Motor neuron (in vitro differentiated cells): ENCODE data around the gene NCEH1. TPM values are rescaled to one million over a fixed set of nuclear protein-coding genes. Genes with fewer than 3 reads are reported as not detected.
"Not testable (repeated sequence)": the region's sequence is repeated elsewhere in the genome, so short reads cannot be mapped to it uniquely, and the experiment has no call there.

ENCODE experiments used
- ATAC-seq, 8 experiments: fragments of 200-7000 bp; cut with Tn5 transposase; replicated peaks in 6 of 8; 2 replicates each; pipeline ENCODE4 v1.8.0; 2021; ENCODE audit warnings: mild to moderate bottlenecking in 8 of 8, moderate library complexity in 8 of 8
- H3K27ac ChIP-seq, 2 donors: fragments of 250-450 bp; sonication (Bioruptor Pico); 2 replicates each; pipeline ENCODE4 v1.9.0; 2021; ENCODE audit warnings: antibody characterized with exemption in 2 of 2, mild to moderate bottlenecking in 2 of 2, moderate library complexity in 1 of 2
- H3K4me1 ChIP-seq, 2 donors: fragments of 250-450 bp; sonication (Bioruptor Pico); replicated peaks in 1 of 2; 2 replicates each; pipeline ENCODE4 v1.6.1; 2021; ENCODE audit warnings: antibody characterized with exemption in 2 of 2, mild to moderate bottlenecking in 2 of 2, moderate library complexity in 1 of 2
- H3K4me3 ChIP-seq, 5 donors: fragments of 250-450 bp; sonication (Bioruptor Pico); 2 replicates each; pipeline ENCODE4 v1.9.0; 2021; ENCODE audit warnings: antibody characterized with exemption in 5 of 5, mild to moderate bottlenecking in 5 of 5, moderate library complexity in 4 of 5
- WGBS, 10 experiments: fragments of 450-650 bp; shearing (Covaris generic); methylation state at CpG; one replicate each; pipeline ENCODE4 v1.0.0; 2022; 5-methylcytosine and 5-hydroxymethylcytosine counted together
- in situ Hi-C, 9 experiments: fragments of 400-800 bp; cut with MboI; loops; one replicate each; pipeline ENCODE4 v1.15.0; 2021; ENCODE audit warnings: low sequenced_read_pairs in 9 of 9, low pct_unique_long_range_greater_than_20kb in 2 of 9; ENCODE audit not compliant: unreplicated experiment in 9 of 9
- total RNA-seq, 8 experiments: library from RNA; unstranded; fragments of 300-600 nt; gene quantifications; 2 replicates each; pipeline versions ENCODE4 v1.2.3 to v1.2.4, GENCODE V29; 2022

NCEH1 gene
- total RNA-seq, 8 experiments from 2014 or later, result 1.5 to 9.9 (median 5.7) TPM

- H3K4me3 ChIP-seq, result no peak overlapping the region
- H3K27ac ChIP-seq, result no peak overlapping the region
- peaks cover 6% of the 10 kb centered on the region in 2 donors for H3K4me1 ChIP-seq
- in situ Hi-C loops, result loop anchor here in 1 of 9 experiments (10.0 kb wide), 1 partner anchor 123 kb away; no protein-coding TSS in a partner anchor
- ATAC-seq, result peak; percentile 28 to 95 (median 65)
- WGBS, 10 experiments, result 49 to 100% (median 81%) methylated on average over 1 to 2 of the region's 2 CpGs; no CpG with 5 or more reads in 4 of the 10 experiments
These were observed 103.4 kb downstream of the NCEH1 start for GRCh38 chr3:172607305-172608121.

- 77 to 100% (median 86%) methylated on average over 1 to 5 of the region's 5 CpGs; no CpG with 5 or more reads in 5 of the 10 experiments for WGBS, 10 experiments
- ATAC-seq, result no peak
- Histone ChIP-seq H3K4me1 (peaks cover 6% of the 10 kb centered on the region in 2 donors), H3K27ac (no peak overlapping the region), H3K4me3 (no peak overlapping the region)
- in situ Hi-C loops, result loop anchor here in 1 of 9 experiments (10.0 kb wide), 1 partner anchor 121 kb away; no protein-coding TSS in a partner anchor
These were observed 104.8 kb downstream of the NCEH1 start for GRCh38 chr3:172606021-172606420.

GRCh38 chr3:172604895-172605646 lies 105.8 kb downstream of the NCEH1 start:
- in situ Hi-C loops, result loop anchor here in 1 of 9 experiments (10.0 kb wide), 1 partner anchor 120 kb away; no protein-coding TSS in a partner anchor
- ATAC-seq, result no peak
- Histone ChIP-seq H3K4me3 (no peak overlapping the region), H3K27ac (no peak overlapping the region), H3K4me1 (peaks cover 6% of the 10 kb centered on the region in 2 donors)
- WGBS, 10 experiments, result 80 to 100% (median 92%) methylated on average over 1 to 3 of the region's 3 CpGs; no CpG with 5 or more reads in 2 of the 10 experiments

- ATAC-seq, result peak in 1 of 8 experiments; percentile 36
- H3K27ac ChIP-seq, result no peak overlapping the region
- H3K4me3 ChIP-seq, result no peak overlapping the region
- no peaks in the 10 kb centered on the region for H3K4me1 ChIP-seq
- WGBS, 10 experiments, result 40 to 92% (median 74%) methylated on average over 1 to 3 of the region's 3 CpGs; no CpG with 5 or more reads in 4 of the 10 experiments
- in situ Hi-C loops, result loop anchor here in 1 of 9 experiments (10.0 kb wide), 1 partner anchor 116 kb away; no protein-coding TSS in a partner anchor
These were observed 109.6 kb downstream of the NCEH1 start for GRCh38 chr3:172601066-172601832.

DNA sequence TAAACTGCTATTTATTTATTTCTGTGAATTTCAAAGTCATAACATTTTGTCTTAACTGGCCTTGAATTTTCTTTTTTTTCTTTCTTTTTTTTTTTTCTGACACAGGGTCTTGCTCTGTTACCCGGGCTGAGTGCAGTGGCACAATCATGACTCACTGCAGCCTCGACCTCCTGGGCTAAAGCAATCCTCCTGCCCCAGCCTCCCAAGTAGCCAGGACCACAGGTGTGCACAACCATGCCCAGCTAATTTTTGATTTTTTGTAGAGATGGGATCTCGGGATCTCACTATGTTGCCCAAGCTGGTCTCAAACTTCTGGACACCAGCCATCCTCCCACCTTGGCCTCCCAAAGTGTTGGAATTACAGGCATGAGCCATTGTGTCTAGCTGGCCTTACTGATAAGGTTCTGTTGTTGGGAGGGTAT lies 110.2 kb downstream of the NCEH1 start:
- in situ Hi-C loops, result loop anchor here in 1 of 9 experiments (10.0 kb wide), 1 partner anchor 116 kb away; no protein-coding TSS in a partner anchor

DNA sequence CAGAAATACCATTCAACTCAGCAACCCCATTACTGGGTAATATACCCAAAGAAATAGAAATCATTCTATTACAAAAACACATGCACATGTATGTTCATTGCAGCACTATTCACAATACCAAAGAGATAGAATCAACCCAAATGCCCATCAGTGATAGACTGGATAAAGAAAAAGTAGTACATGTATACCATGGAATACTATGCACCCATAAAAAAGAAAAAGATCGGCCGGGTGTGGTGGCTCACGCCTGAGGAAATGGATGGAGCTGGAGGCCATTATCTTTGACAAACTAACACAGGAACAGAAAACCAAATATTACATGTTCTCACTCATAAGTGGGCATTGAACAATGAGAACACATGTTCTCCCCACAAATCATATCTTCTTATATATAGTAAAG lies 112.0 kb downstream of the NCEH1 start:
- Histone ChIP-seq H3K27ac (no peak overlapping the region), H3K4me1 (no peaks in the 10 kb centered on the region), H3K4me3 (no peak overlapping the region)
- no peak for ATAC-seq
- in situ Hi-C loops, result loop anchor here in 1 of 9 experiments (25.0 kb wide), 1 partner anchor 112 kb away; no protein-coding TSS in a partner anchor
- 81 to 100% (median 98%) methylated on average over 1 to 3 of the region's 3 CpGs; no CpG with 5 or more reads in 4 of the 10 experiments for WGBS, 10 experiments

More for the DNA sequence above, 110.2 kb downstream of the NCEH1 start:
- no peak overlapping the region for H3K27ac ChIP-seq
- 5 to 100% (median 81%) methylated on average over 1 to 3 of the region's 3 CpGs; no CpG with 5 or more reads in 1 of the 10 experiments for WGBS, 10 experiments
- H3K4me1 ChIP-seq, result no peaks in the 10 kb centered on the region
- no peak for ATAC-seq
- no peak overlapping the region for H3K4me3 ChIP-seq

GRCh38 chr3:172596394-172596706 lies 114.5 kb downstream of the NCEH1 start:
- no peak for ATAC-seq
- Histone ChIP-seq H3K4me3 (no peak overlapping the region), H3K27ac (no peak overlapping the region), H3K4me1 (no peaks in the 10 kb centered on the region)
- WGBS, 10 experiments, result 0 to 78% (median 26%) methylated on average over 1 to 2 of the region's 2 CpGs
- in situ Hi-C loops, result loop anchor here in 1 of 9 experiments (25.0 kb wide), 1 partner anchor 109 kb away; no protein-coding TSS in a partner anchor

DNA sequence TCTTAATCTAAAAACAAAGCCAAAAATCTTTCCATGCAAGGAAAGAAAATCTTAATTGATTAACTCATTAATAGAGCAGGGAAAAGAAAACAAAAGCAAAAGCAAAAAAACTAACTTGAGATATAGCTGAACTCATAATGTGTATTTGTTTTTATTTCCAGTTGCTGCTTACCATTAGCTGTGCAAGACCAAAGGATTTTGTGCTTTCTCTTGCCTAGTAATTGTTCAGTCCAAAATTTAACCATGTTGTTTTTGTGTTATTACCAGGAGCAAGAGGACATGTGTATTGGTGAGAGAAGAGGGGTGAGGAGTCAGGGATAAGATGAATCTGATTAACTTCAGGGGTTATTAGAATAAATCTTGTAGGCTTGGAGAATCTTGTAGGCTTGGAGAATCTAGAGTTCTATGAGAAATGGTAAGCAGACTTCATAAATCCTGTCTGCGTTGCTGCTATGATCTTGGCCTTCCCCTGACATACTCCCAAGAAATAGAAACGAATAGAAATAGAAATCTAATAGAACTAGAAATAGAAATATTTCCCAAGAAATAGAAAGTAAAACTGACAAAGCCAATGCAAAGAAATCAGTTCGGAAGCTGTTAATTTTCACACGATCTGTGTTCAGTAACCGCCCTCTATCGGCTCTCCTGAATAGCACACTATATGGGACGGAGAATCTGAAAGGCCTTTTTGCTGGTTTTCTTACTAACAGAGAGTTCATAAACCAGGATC lies 115.0 kb downstream of the NCEH1 start:
- peak in 5 of 8 experiments; percentile 28 to 89 (median 76) for ATAC-seq
- no peak overlapping the region for H3K27ac ChIP-seq
- in situ Hi-C loops, result loop anchor here in 1 of 9 experiments (25.0 kb wide), 1 partner anchor 109 kb away; no protein-coding TSS in a partner anchor
- no peaks in the 10 kb centered on the region for H3K4me1 ChIP-seq
- H3K4me3 ChIP-seq, result no peak overlapping the region
- 0 to 60% (median 14%) methylated on average over 1 to 7 of the region's 7 CpGs for WGBS, 10 experiments

GRCh38 chr3:172594900-172595663 lies 115.8 kb downstream of the NCEH1 start:
- not testable (repeated sequence) for H3K4me1 ChIP-seq, ATAC-seq, H3K27ac ChIP-seq, H3K4me3 ChIP-seq
- in situ Hi-C loops, result loop anchor here in 1 of 9 experiments (25.0 kb wide), 1 partner anchor 108 kb away; no protein-coding TSS in a partner anchor
- WGBS, 10 experiments, result 67 to 93% (median 83%) methylated on average over 2 to 9 of the region's 11 CpGs; no CpG with 5 or more reads in 1 of the 10 experiments

GRCh38 chr3:172592898-172593669 lies 117.8 kb downstream of the NCEH1 start:
- Histone ChIP-seq H3K4me1 (no peaks in the 10 kb centered on the region), H3K4me3 (no peak overlapping the region), H3K27ac (no peak overlapping the region)
- 87 to 100% (median 98%) methylated on average over 1 to 9 of the region's 11 CpGs; no CpG with 5 or more reads in 2 of the 10 experiments for WGBS, 10 experiments
- in situ Hi-C loops, result loop anchor here in 1 of 9 experiments (25.0 kb wide), 1 partner anchor 106 kb away; no protein-coding TSS in a partner anchor
- ATAC-seq, result no peak
